GM21737 (cell line): ENCODE results near the gene PROX1.

Source experiments
- ATAC-seq: cut with Tn5 transposase; IDR thresholded peaks from one replicate; pipeline ENCODE4 v1.9.1; 2021; ENCODE audit warnings: mild to moderate bottlenecking, moderate library complexity; ENCODE audit not compliant: unreplicated experiment

PROX1 gene, protein sequence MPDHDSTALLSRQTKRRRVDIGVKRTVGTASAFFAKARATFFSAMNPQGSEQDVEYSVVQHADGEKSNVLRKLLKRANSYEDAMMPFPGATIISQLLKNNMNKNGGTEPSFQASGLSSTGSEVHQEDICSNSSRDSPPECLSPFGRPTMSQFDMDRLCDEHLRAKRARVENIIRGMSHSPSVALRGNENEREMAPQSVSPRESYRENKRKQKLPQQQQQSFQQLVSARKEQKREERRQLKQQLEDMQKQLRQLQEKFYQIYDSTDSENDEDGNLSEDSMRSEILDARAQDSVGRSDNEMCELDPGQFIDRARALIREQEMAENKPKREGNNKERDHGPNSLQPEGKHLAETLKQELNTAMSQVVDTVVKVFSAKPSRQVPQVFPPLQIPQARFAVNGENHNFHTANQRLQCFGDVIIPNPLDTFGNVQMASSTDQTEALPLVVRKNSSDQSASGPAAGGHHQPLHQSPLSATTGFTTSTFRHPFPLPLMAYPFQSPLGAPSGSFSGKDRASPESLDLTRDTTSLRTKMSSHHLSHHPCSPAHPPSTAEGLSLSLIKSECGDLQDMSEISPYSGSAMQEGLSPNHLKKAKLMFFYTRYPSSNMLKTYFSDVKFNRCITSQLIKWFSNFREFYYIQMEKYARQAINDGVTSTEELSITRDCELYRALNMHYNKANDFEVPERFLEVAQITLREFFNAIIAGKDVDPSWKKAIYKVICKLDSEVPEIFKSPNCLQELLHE

DNA sequence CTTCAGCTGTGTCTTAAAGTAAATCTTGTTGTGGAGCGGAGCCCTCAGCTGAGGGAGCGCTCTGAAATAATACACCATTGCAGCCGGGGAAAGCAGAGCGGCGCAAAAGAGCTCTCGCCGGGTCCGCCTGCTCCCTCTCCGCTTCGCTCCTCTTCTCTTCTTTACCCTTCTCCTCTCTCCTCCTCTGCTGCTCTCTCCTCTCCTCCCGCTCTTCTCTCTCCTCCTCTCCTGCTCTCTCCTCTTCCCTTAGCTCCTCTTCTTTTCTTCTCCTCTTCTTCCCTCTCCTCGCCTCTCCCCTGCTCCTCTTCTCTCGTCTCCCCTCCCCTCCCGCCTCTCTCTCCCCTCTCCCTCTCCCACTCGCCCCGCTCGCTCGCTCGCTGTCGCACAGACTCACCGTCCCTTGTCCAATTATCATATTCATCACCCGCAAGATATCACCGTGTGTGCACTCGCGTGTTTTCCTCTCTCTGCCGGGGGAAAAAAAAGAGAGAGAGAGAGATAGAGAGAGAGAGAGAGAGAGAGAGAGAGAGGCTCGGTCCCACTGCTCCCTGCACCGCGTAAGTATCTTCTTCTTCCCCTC is at the start of gene PROX1:
Gene PROX1, plus strand, starts transcription at position 47 of the 580 bp plus-strand sequence. CDS start 8,563 bp downstream, outside the sequence.
- ATAC-seq, result no peak

DNA sequence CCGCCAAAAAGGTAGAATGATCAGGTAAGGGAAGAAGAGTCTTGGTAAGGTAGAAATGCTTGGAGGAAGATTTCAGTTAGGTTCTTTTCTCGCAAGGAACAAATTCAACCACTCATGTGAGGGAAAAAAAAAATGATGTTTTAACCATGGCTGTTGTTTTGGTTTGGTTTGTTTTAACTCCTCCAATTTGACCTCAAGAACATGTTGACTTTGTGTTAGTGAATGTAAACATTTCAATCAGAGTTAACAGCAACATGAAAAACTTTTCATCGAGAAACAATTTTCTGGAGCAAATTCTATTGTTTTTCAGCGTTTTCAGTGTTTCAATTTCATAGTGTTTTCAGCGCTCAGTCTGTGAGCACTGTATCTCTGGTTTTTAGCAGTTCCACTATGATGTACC is 49.0 kb upstream of the PROX1 start:
- no peak for ATAC-seq

DNA sequence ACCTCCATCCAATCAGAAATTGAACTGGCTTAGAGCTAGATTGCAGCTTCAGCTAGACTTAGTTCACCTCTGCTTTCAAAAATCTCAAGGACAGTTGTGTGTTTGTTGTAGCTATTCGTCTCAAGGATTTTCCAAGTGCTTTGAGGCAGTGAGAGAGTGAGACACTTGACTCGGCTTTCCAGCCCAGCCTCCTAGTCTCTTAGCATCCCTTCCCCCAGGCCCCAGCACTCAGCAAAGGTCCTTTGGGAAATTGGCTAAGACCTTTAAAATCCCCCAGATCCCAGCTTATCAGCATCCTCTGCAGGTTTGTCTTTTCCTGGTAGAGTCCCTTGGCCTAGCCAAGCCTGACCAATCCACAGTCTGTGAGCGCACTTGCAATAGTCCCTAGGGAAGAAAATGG is 47.9 kb upstream of the PROX1 start:
- ATAC-seq, result no peak

DNA sequence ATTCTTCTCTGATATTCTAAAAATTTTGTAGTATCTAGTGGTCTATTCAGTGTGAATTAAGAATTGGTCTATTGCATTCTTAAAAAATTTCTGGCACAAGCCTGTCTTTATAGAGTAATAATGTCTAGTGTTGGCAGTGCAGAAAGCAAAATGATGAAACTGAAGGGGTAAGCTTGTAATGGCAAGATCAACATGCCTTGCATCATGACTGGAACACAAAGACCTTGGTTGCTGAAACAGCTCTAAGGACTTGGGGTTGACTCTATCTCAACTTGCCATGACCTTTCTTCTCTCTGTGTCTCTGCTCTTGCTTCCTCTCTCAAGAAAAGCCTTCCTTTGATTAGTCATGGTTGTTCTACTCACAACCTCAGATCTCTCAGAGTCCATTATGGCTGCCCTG is 46.8 kb upstream of the PROX1 start:
- ATAC-seq, result no peak

DNA sequence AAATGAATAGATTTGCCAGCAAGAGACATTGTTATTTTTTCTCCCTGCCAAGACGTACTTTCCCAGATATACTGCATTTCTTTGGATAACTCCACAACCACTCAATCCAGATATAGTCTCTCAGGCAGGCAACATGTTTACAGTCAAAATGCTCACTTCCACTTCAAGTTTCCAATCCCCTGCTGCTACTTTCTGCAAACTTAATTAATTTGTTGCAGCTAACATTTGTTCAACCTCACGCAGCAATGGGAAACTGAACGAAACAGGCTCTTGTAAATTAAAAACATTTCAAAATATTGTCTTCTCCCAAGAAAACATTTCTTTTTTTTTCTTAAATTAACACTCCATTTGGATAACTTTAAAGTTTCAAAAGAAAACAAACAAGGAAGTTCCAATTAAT is 45.7 kb upstream of the PROX1 start:
- no peak for ATAC-seq

DNA sequence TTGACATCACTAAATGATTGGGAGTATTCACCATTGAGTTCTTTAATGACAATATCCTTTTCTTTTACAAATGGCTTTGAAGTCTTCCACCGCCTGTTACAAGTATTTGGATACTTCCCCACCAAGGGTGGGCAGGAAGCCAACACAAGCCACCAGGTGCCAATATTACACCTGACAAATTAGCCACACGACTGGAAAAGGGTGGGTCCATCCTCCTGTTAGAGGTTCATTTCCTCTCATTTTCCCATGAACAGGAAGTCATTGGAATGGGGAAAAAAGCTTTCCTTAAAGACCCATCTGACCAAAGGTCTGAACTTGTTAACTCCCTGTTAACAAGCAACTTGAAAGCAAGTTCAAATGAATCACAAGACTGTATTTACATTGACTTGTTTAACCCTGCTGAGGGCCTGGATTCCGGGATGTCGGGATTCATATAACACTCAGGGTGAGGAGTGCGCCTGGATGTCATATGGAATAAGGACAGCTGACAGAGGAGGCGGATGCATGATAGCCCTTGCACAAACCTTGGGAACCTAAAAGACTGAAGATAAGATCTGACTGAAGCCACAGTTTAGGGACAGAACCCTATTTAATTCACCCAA is 40.5 kb upstream of the PROX1 start:
- no peak for ATAC-seq

DNA sequence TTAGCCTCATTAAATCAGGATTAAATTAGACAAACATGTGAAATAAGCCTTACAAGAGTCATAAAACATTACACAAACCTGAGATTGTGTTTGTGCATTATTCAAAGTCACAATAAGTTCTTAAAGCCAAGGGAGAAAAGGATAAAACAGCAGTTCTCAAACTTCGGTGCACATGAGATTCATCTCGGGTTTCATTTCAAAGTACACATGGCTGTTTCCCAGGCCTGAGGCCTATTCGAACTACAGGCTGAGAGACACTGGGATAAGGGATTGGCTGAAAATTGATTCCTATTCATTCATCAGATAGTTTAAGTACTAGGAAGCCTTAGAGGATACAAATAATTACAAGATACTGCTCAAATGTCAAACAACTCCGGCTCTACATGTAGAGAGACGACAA is 35.9 kb upstream of the PROX1 start:
- ATAC-seq, result no peak

DNA sequence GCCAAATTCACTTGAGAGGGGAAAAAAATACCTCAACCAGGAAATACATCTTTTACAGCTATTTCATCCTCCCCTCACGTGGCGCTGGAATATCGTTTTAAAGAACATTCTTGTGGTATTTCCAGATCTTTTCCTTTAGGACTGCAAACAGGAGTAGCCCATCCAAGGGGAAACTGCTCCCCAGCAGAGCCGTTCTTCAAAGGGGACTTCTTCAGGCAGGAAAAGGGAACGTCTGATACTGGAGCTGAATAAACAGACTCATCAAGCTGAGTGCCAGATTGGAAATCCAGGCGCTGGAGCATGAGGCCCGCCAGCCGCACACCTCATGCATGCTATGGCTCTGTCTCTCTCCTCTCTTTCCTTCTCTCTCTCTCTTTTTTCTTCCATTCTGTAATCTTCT is 34.0 kb upstream of the PROX1 start:
- no peak for ATAC-seq

DNA sequence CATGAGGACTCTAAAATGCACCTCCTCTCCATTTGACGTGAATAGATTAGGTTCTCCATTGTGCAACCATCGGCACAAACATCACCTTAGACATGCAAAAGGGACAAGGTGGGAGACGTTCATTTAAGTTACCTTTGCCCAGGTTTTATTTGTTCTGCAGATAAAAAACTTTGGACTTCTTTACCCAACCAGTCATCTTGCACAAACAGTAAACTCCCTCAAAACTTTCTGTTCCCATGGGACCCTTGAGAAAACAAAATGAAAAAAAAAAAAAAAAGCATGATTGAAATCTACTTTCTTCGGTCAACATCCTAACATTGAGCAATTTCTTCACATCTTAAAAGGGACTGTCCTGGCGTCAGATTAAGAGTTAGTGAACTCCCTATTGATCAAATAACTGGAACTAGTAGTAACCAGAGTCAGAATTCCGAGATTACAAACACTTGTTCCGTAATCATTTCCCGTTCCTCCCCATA is 31.4 kb upstream of the PROX1 start:
- ATAC-seq, result no peak

DNA sequence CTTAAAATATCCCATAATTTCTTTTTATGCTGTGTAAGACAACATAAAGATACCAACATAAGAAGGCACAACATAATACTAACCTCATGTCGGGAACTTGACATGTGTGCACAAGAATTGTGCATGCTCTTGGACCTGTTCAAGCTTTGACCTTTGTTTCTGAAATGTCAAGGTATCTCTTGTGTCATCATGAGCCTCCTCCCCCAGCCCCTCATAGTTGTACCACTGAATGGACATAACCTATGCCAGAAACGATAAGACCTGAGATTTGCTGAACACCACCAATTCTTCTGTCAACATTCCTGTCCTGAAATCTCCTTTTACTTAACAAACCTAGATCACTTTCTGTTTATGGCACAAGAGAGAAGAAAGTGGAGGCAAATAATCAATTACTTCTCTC is 29.4 kb upstream of the PROX1 start:
- no peak for ATAC-seq

DNA sequence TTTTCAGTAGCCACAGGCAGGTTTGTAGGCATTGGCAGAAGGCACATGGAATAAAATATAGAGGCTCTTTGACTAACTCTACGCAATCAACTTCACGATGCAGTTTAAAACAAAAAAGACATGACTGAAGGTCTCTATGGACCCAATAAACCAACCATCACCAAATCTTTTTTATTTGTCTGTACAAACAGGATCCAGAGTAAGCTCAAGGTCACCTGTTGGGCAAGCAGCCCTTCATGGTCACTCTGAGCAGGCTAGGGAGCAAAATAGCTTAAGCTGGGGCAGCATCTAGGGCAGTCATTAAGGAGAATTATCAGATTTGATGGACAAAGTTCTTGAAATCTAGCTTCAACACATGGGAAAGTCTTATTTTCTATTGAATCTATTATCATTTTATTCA is 26.8 kb upstream of the PROX1 start:
- no peak for ATAC-seq

DNA sequence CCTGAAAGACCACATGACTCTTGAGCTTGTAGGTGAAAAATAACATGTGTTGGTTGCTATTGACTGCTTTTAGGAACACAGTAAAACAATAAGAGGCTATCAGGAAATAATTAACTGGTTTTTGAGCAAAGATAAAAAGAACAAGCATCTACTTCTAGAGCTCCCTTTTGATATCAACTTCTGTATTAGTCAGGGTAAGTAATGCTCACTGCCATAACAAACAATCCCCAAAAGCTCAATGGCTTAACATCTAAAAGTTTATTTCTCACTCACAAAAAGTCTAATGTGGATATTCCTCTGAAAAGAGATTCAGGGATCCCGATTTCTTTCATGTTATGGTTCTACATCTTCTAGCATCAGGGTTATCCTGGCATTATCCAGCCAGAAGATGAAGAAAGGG is 25.3 kb upstream of the PROX1 start:
- ATAC-seq, result no peak

DNA sequence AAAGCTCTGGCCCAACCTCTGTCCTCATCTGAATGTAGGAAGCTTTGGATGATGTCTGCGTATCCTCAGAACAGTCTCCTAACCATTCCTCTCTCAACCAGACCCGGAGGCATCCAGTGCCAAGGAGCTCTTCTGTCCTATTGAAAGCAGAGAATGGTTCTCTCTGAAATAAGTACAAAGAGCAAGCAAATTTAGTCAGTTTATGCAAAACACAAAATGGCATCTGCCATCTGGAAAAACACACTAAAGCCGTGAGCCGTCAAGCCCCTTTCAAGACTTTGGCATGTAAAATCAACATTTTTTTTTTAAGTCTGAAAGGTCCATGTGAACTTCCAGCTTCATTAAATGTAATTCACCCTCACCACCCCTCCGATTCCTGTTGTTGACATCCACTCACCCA is 21.7 kb upstream of the PROX1 start:
- no peak for ATAC-seq

DNA sequence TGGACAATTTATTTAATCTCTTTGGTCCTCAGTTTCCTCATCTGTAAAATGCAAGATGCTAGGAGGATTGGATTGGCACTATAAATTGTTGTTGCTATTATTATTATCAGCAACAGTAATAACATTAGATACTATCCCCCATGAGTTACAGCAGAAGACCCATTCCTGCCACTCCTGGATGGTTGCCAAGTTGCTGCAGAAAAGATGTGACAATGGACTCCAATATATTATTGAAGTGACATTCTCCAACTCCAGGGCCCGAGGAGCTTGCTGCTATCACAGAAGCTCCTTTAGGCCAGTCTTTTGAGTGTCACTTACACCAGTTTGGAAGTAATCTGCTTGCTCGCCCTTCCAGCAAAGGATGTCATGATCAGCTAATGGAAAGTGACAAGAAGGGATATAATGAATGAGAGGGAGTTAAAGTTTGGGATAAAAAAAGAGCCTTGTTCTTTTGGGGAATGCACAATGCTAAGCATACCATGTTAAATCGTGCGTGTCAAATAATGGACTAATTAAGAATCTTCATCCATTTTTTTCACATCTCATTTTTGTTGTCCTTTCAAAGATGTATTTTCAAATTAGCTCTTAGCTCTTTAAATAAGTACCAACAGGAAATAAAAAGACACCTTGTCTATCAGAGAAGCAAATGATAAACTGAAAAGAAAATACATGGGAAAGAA is 19.5 kb upstream of the PROX1 start:
- no peak for ATAC-seq

DNA sequence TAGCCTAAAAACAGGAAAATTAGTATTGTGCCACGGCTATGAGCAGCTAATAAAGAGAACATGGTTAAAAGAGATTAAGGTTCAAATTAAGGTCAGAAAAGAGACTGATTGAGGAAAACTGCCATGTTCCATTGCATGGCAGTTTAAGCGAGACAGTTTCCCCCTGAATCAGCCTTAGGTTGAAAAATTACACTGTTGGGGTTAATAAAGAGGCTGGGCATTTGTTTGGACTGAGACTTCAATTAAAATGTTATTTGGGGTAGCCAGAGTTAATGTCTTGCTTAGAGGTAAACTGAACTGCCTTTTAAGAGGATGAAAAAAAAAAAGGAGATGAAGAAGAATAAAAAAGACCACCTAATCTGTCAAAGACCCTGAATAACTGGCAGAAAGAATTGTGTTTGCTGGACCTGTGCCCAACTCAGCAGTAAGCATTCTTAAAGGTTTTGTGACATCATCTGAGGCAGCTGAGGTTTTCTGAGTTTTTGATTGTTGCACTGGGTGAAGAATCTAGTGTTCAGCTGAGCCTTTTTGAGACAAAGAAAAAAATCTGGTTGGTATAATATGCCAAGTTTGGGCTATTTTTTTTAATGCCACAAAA is 17.7 kb upstream of the PROX1 start:
- ATAC-seq, result no peak

DNA sequence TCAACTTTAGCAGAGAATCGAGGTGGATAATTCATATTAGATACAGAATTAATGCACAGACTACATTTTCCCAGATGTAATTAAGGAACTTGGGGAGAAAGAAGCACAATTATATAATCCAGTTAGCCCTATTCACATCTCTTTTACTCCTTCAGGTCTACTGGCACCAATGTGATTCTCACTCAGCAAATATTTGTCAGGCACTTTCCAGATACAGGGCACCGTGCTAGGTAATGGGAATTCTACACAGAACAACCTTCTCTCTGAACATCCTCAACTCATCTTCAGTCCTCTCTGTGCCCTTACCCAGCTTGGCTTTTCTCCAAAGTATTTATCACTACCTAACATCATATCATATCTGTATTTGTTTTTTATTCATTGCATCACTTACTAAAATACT is 15.6 kb upstream of the PROX1 start:
- no peak for ATAC-seq

DNA sequence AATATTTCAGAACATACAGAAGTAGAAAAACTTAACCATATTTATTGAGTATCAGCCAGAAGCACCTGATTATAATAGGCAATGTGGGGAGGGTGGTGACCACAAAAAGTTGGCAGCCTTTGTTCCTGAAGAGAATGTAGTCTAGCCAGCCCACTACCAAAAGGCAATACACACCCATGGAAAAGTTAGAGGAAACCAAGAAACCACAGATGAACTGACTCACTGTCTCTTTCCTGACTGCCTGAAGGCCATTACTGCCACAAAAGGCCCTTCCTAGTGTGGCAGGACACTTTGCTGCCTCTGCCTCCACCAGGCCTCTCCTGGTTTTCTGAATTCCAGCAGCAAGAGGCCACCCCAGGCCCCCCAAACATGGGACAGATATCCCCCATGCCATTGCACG is 14.6 kb upstream of the PROX1 start:
- ATAC-seq, result no peak

DNA sequence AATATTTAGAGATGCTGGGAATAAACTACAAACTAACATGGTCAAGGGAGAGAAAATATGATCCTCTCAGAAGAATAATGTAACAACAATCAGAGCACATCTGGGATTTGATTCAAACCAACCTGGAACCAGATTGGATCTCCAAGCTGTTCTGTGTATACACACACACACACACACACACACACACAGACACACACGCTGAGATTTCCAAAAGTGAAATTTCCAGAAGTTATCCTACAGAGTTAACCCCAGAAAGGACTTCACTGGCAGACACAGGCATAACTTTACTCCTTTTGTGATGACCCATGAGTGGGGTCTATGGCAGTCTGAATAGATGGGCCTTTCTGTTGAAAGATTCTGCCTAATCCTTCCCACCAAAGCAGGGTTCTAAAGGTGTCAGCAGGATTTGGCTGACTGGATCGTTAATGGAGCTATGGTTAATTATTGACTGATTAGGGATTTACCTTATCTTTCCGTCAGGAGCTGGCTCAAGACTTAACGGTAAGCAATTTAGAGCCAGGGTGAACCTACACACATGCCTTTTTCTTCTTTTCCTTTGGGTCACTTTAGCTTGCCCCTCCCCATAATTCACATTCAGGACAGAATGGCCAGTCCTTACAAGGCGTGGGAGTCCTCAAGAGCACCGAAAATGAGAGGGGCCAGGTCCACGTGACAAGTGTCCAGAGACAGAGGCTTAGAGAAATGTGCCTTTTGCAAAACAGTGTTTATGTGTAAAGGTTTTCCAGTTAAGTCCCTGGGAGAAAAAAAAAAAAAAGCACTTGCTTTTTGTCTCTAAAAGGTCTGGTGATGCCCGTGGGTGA is 10.9 kb upstream of the PROX1 start:
- ATAC-seq, result no peak

DNA sequence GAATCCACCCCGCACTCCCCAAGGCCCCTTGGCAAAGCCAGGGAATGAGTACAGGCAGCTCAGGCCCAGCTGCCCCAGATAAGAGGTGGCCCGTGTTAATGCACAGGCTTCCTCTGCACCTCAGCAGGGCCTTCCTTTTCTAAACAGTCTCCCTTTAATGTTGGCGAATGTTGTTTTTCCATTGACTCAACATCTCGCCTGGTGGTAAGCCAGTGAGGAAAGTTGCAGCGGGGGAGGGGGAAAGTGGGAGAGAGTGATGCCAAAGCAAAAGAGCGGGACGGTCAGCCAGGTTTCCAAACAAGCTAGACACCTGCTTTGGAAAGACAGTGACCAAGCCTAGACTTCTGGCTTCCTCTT is 10.3 kb upstream of the PROX1 start:
- ATAC-seq, result no peak

DNA sequence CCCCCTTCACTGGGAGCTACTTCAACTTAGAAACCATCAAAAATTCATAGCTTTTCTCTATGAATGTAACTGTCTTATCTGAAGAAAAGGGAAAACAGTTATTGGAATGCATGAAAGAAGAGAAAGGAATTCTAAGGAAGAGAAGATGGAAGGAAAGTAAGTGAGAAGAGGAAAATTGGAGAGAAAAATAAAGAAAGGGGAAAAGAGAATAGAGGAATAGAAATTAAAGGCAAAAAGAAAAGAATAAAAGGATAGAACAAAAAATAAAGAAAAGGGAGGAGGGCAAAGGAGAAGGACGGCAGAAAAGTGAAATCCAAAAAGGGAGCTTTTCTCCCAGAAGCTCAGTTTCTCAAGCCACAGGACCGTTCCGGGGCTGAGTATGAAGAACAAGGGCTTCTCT is 9.9 kb upstream of the PROX1 start:
- ATAC-seq, result no peak
